GM18907 (cell line): ENCODE results near the gene NTPCR.
A peak's percentile ranks its signal among the peaks of the same experiment; 100 is the strongest.

Source experiments
- ATAC-seq: cut with Tn5 transposase; IDR thresholded peaks from one replicate; pipeline ENCODE4 v1.9.1; 2021; ENCODE audit warnings: mild to moderate bottlenecking, moderate library complexity; ENCODE audit not compliant: unreplicated experiment

Gene NTPCR

DNA sequence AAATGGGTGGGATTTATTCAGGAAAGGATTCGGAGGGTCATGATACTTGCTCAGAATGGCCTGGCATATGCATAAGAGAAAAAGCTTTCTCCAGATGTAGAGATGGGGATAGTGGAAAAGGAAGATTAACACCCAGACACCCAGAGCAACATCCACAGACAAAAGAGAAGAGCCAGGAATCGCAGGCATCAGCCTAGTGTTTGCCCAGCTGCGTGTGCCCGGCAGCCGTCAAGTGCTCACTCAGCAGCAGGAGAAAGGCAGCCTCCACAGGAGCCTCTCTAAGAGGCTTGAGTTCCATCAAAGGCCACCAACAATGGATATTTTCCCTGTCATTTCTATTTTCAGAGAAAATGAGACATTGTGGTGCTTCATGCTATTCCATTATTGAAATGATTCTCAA, 54.7 kb downstream of the NTPCR start:
- no peak for ATAC-seq

DNA sequence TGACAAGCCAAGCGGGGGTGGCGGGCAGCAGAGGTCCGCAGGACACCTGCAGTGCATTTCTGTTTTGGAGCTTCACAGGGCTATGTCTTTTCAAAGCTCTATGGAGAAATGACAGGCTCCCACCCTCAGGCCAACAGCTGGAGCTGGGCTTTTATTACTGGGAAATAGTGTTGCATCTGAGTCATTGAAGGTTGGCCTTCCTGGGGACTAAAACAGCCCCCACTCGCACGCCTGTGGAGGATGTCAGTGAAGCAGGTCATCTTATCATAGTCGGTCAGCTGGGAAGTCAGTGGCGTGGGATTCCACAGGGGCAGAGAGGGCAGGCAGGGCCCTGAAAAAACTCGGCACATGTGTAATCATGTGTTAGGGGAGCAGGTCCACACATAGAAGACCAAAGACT, 55.3 kb downstream of the NTPCR start:
- ATAC-seq = no peak

DNA sequence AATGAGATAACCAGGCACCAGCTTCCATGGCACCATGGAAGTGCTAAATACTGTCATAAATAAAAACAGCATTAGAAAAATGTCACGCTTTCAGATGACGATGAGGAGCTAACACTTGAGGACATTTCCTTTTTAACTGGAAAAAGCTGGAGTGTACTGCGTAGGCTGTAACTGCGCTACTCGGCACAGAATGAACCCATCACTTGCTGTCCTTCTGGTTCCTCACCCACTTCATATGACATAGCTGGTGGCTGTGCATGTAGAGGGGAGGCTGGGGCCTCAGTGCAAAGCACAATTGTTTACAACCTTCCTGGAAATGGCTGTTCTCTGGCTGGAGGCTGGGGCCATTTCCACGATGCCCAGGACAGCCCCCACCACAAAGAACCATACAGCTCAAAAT, 55.7 kb downstream of the NTPCR start:
- no peak for ATAC-seq

DNA sequence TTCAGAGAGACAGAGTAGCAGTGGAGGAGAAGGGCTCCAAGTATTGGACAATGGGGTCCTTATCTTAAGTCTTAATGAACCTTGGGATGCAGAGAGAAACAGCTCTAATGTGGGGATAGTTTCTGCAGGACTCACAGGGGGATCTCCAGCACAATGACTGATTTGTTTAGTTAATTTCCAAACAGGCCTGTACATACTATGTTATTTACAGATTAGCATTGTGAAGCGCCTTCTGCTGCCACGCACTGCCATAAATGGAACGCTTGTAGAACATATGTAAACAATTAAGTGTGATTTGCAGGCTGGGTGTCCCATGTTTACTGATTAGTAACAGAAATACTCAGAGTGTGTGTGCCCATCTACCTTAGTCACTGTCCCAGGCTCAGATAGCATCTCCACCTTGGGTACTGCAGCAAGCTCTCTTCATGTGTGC, 56.1 kb downstream of the NTPCR start:
- ATAC-seq = no peak

DNA sequence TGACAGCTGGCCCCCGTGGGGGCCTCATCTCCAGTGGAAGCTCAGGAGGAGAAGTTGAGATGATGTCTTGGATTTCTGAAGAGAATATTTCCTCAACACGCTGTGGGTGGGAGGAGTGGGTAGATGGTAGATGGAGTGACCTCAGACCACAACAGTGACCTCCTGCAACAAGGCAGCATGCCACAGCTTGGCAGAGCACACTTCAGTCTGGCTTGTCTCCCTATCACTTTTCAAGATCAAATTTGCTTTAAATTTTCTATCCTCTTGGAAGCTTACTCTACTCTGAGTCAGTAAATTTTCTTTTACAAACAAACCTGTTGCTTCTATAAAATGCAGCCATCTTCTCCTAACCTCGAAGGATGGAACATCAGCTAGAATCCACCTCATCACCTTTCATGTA, 59.7 kb downstream of the NTPCR start:
- no peak for ATAC-seq

DNA sequence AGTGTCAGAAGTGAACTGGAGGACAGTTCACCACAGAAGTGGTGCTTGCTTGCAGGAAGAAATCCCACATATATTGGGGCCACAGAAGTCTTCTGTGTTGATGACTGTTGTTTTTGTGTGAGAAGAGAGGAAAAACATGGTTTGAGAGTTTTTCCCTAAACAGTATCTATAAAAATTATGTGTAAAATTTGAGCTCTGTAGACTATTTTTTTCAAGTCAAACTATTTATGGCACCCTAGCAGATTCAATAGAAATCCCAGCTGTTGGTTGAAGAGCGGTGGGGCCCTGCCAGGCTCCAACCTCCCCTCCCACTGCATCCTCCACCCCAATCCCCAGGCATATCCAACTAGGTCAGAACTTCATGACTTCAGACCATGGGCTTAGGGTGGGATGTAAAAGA, 61.6 kb downstream of the NTPCR start:
- no peak for ATAC-seq

DNA sequence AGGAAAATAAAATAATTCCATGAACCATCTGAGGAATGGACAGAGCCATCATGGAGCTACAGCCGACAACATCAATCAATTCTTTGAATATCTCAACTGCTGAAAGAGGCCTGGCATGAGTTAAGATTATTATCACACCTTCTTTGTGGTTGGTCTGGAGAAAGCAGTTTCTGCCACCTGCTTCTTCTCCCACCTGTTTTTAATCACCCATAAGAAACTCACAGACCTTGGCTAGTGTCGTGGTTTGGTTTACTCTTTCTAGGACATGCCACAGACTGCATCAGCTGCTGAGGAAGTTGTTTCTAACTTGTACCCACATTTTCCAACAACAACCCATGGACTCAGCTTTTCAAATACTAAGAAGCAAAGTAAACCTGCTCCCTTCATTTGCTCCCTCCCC, 65.6 kb downstream of the NTPCR start:
- ATAC-seq = peak; percentile 86

DNA sequence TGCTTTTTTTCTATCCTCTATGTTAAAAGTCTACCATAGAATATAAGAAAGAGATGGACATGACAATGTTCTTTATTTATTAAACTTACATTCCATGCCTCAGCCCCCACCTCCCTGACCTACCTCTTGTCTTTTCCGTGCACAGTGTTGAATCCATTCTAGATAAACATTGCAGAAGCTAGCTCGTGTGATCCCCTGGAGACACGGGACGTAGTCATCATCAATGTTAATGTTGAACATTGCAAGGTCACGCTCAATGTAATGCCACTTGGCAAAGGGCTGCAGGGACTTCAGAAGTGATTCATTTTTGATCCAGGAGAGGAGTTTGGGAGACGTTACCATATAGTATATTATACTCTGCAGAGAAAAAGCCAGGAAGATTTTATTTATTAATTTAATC, 66.4 kb downstream of the NTPCR start:
- ATAC-seq = no peak

DNA sequence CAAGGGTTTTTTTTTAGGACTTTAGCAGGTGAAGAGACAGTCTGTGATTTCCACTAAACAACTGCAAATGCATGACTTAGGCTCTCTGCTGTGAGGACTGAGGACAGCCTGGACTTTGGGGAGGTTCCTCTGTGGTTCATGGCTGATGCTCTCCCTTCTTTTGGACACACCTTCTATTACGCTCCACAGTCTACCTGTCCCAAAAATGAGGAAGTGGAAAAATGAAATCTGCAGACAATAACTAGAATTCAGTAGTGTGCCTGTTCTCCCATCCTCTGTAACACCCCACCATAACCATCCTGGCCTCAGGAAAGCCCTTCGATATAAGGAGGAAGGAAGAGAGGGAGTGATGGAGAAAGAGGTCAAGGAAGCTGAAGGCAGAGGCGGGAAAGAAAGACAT, 68.7 kb downstream of the NTPCR start:
- no peak for ATAC-seq

DNA sequence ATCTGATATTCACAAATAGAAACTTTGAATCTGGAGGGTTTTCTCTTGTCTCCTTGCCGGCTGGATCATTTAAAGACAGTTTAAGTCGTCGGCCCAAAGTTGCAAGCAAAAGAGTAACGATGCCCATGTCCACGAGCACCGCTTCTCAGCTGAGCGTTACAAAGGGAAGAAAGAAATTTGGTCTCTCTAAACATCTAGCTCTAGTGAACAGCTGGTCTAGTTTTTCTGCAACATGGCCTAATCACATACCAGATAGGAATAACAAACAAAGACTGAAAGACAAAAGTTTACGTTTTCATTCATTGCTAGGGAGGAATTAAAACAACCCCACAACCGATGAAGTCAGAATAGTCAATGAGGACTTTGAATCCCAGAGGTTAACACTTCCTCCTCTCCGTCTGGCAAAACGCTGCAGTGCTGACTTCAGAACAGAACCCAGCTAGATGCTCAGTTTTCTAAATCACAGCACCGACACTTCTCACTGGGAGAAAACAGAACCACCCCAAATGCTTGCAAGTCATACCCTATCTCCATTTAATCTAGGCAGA, 69.4 kb downstream of the NTPCR start:
- no peak for ATAC-seq

DNA sequence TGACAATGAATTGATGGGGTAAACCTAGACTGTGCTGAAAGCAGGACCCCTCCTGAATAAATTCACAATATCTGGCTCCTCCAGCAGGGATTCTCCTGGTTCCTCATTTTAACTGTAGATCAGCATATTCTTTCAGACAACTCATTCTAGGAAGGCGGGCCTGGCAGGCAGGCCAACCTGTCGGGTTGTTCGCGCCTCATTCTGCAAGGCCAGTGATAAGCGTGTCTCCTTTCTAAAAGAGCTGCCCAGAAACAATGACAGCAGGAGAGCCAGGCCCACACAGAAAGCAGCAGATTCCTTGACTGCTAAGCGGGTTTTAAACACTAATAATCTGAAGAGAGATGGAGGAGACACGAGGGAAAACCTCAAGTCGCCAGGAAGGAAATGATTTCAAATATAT, 70.0 kb downstream of the NTPCR start:
- no peak for ATAC-seq

DNA sequence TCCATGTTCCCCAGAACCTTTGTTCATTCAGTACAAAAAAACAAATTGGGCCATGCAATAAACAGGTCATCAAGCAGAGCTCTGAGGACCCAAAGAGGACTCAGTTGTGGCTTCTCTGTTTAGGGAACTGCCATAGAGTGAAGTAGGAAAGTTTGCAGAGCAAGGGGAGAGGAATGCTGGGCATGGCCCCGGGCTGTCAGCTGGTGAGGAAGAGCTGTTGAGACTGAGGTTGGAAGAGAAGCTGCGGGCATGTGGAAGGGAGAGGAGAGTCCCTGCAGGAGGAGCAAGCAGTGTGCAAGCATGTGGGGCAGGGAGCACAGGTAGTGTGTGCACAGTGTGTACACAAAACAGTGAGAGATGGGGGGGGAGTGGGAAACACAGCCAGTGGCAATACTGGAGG, 71.8 kb downstream of the NTPCR start:
- ATAC-seq = no peak

DNA sequence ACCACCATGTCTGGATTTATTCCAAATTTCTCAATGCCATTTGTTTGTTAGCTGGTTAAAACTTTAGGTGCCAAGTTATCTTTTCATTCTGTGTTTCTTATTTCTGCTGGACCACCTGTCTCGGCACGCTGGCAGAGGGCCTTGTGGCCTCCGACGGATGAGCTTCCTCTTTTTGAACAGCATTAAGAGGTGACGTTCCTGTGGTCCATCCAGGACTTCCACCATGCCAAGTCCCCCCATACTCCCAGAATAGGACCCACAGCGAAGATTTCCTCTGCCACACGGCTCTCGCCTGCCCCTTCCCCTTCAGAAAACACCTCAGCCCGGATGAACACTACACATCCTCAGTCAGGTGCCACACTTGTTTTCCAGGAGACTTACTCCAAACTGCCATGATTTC, 73.8 kb downstream of the NTPCR start:
- ATAC-seq = no peak

DNA sequence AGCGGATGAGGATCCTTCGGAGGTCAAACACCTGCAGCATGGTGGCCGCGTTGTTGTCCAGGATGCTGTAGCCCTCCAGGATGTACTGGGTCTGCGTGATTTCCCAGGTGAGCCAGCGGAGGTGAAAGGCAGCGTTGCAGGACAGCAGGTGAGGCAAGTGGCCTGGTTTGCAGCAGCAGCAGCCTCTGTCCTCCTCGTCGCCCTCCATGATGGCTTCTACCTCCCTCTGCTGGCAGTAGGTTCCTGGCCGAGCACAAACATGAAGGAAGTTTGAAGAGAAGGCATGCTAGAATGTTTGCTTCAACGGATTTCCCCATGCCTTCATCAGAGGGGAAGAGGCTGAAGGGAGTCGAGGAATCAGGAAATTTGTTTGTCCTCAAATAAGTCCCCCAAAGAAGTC, 74.7 kb downstream of the NTPCR start:
- no peak for ATAC-seq

DNA sequence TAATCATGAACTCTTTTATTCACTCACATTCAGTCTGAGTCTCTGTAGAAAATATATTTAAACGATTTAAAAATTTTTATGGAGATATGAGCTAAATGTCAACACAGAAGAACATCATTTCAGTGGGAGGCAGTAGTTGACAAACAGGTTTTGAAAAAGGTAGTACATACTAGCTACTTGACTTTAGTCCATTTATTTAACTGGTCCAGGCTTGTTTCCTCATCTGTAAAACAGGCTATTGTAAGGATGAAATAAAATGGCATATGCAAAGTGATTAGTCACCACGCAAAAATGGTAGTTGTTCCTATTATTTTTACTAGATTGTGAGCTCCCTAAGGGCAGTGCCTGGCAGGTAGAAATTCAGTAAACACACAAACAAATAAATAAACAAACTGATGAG, 75.2 kb downstream of the NTPCR start:
- ATAC-seq = no peak

DNA sequence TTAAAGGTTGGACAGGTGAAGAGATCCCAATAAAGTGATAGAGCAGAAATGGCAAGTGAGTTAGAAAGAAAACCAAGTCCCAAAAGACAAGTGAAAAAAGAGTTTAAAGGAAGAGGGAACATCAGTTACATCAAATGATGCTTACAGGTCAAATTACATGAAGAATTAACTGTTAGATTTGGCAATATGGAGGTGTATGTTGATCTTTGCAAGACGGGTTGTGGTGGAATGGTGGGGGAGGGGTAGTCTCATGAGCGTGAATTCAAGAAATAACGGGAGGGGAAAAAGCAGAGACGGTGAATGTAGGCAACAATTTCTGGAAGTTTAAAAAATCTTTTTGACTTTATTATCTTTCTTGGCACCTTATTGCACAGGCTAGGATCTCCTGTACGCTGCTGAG, 76.6 kb downstream of the NTPCR start:
- ATAC-seq = no peak

DNA sequence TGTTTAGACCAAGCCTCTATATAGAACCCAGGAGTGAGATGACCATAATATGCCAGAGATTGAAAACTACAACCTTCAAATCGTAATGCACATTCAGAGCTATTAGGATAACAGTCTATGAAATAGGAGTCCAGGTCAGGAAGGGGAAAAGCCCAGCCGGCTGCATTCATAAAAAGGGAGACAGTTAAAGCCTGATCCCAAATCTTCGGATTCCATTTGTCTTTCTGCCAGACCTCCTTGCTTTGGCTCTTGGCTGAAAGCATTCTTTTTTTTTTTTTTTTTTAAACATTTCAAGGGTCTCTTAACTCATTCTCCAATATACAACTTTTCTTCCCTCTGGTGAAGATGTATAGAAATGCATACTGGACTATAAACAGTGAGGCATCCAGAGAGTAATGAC, 81.1 kb downstream of the NTPCR start:
- ATAC-seq = no peak

DNA sequence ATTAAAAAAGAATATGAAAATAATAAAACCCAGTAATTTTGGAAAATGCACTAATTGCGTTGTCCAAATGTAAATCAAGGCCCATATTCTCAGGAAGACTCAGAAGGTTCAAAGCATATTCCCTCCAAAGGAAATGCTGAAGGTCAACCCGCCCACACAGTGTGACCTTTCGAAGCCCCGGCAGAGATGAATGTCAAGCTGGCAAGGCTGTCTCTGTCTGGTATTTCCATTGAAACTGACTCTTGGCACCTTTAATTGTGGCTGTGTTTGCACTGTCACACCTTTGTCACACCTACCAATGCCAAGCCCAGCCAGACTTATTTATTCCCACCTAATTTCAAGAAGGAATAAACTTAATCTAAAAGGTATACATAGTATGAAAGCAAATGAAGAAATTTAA, 82.5 kb downstream of the NTPCR start:
- no peak for ATAC-seq

DNA sequence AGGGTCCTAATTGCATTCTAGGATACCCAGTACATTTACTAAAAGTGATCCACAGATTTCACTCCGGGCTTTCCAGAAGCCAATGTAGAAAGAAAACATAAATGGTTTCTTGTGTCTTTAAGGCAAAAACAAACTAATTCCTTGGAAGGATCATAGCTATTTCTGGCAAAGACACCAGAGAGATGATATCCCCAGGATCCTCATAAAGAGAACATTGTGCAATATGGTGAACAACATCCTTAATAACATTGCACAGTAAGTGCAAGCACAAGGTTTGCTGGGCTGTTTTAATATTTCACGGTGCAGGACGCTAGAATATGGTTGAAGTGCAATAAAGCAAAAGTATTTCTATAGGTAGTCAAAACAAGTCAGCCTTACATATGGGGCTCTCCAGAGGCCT, 83.0 kb downstream of the NTPCR start:
- no peak for ATAC-seq
